Activated naive CD4-positive, alpha-beta T cell treated with anti-CD3 and anti-CD28 coated beads, Interleukin-2, amount 50 U/mL, for 72 hours (primary cell): ENCODE data around the gene SPATA19. TPM values are rescaled to one million over a fixed set of nuclear protein-coding genes. Genes with fewer than 3 reads are reported as not detected.

ENCODE experiments used
- ATAC-seq, 2 donors: fragments of 150-1000 bp; cut with Tn5 transposase; 2 replicates each; pipeline ENCODE4 v1.10.0; 2021; ENCODE audit warnings: mild to moderate bottlenecking in 2 of 2, moderate library complexity in 2 of 2
- DNase-seq, 2 donors: peaks; one replicate each; pipeline ENCODE4 v3.0.0; 2021 to 2022; ENCODE audit warnings: low spot score in 2 of 2
- H3K27ac Mint-ChIP-seq, 2 donors: one replicate each; pipeline ENCODE4 v1.8.0; 2022; ENCODE audit warnings: mild to moderate bottlenecking in 2 of 2, mixed read lengths in 2 of 2
- H3K36me3 Mint-ChIP-seq, 2 donors: one replicate each; pipeline ENCODE4 v1.8.0; 2022; ENCODE audit warnings: mixed read lengths in 2 of 2
- H3K9me3 Mint-ChIP-seq, 2 donors: one replicate each; pipeline ENCODE4 v1.8.0; 2022; ENCODE audit warnings: mixed read lengths in 2 of 2
- total RNA-seq, 2 donors: library from RNA; stranded (reverse); gene quantifications; one replicate each; pipeline ENCODE4 v1.2.3, GENCODE V29; 2022

SPATA19 gene
- total RNA-seq, 2 donors from 2014 or later: not detected

- DNase-seq (no peak), ATAC-seq (no peak)
- no peaks in the 10 kb centered on the region for H3K36me3 Mint-ChIP-seq
- no peaks in the 10 kb centered on the region for H3K9me3 Mint-ChIP-seq
- H3K27ac Mint-ChIP-seq: no peak overlapping the region
Observed at GRCh38 chr11:133826866-133827265, 18.4 kb downstream of the SPATA19 start.

GRCh38 chr11:133825666-133826065 is 19.6 kb downstream of the SPATA19 start:
- Mint-ChIP-seq H3K36me3 (no peaks in the 10 kb centered on the region), H3K27ac (no peak overlapping the region), H3K9me3 (no peaks in the 10 kb centered on the region)
- DNase-seq (no peak), ATAC-seq (no peak)

DNA sequence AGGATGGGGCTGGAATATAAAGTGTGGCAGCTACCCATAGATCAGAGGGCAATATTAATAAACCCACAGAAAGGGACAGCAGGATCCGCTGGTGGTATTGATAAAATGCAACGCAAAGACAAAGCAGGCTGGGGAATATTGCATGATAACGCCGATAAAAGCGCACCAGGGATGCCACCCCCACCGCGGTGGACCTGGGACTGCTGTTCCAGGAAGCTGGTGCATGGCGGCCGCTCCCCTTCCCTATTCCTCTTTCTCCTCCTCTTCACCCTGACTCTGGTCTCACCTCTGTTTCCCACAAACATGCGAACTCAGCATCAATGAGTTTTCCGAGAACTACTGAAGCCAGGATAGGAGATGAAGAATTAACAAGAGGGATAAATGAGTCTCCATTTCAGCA is 20.2 kb downstream of the SPATA19 start:
- Mint-ChIP-seq H3K36me3 (no peaks in the 10 kb centered on the region), H3K9me3 (no peaks in the 10 kb centered on the region), H3K27ac (no peak overlapping the region)
- ATAC-seq: no peak
- DNase-seq: no peak

DNA sequence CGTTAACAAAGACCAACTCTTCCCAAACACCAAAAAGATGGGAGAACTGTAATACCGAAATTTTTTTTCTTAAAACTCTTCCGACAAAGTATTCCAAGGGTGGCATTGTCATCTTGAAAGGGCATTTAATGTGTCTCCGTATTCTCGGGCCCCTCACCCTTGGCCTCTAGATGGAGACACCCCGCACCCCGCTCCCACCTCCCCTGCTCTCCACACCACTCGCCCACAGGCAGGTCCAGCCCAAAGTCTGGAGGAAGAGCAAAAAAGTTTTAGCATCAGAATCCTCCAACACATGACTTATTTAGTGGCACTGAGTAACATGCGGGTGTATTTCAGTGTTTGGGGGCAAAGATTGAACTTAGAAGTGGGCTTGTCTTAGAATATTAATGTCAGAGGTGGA is 20.7 kb downstream of the SPATA19 start:
- H3K9me3 Mint-ChIP-seq: no peaks in the 10 kb centered on the region
- ATAC-seq (no peak), DNase-seq (no peak)
- H3K27ac Mint-ChIP-seq: no peak overlapping the region
- H3K36me3 Mint-ChIP-seq: no peaks in the 10 kb centered on the region

DNA sequence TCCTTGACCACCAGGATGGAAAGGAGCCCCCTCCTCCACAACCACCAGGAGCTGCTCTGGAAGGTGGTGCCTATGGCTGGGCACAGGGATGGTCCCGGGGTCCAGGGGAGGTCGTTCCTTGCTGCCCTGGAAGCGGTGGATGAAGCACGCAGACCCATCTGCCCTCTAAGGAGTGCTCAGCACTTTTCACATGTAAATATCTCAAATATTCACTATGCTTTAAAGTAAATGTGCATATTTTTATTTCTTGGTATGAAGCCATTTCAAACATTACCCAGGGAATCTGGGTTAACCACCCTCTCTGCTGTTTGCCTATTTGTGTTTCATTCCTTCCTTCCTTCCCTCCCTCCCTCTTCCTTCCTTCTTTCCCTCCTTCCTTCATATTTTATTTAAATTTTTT is 21.7 kb downstream of the SPATA19 start:
- no peak overlapping the region for H3K27ac Mint-ChIP-seq
- DNase-seq: no peak
- ATAC-seq: no peak
- no peaks in the 10 kb centered on the region for H3K36me3 Mint-ChIP-seq
- no peaks in the 10 kb centered on the region for H3K9me3 Mint-ChIP-seq

GRCh38 chr11:133823211-133823610 is 22.1 kb downstream of the SPATA19 start:
- no peak for DNase-seq
- no peaks in the 10 kb centered on the region for H3K9me3 Mint-ChIP-seq
- ATAC-seq: no peak
- no peak overlapping the region for H3K27ac Mint-ChIP-seq
- no peaks in the 10 kb centered on the region for H3K36me3 Mint-ChIP-seq

DNA sequence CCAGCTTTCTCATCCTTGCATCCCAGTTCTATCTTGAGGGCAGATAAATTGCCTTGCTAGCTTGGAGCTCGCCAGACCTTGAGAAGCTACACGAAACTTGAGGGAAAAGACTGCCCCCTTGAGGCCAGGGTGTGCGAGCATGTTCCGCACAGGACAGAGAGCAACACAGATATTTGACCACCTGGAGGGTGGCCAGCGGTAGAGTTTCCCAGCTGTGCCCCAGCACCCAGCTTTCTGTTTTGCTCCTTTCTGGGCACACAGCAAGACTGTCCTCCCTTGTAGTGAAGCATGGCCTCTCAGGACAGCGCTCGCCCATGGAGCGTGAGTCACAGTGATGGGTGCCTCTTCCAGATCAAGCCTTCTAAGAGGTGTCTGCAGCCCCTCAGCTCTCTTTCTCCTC is 23.5 kb downstream of the SPATA19 start:
- Mint-ChIP-seq H3K27ac (no peak overlapping the region), H3K36me3 (no peaks in the 10 kb centered on the region), H3K9me3 (no peaks in the 10 kb centered on the region)
- DNase-seq: peak in 1 of 2 donors; percentile 58
- peak; percentile 33 to 64 for ATAC-seq

DNA sequence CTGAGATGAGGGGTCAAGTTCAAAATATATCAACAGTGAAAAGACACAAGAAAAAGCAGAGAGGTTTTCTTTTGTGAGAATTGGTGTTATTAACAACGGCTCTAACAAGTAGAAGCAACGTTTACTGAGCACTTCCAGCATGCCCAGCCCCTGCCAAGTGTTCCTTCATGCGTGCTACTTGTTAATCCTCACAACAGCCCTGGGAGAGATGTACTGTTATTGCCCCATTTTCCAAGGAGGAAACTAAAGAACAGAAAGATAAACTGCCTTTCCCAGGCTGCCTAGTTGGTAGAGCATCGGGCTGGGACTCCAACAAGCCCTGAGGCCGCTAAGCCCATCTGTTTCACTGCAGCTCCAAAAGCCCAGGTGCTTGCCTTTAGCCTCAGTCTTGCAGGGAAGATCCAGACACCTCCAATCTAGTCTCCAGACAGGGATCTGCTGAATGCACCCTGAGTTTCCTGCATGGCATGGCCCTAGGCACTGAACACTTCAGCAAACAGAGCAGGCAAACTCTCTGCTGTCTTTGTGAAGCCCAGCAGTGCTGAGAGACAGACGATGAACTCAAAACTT is 25.5 kb downstream of the SPATA19 start:
- DNase-seq (no peak), ATAC-seq (no peak)
- Mint-ChIP-seq H3K27ac (no peak overlapping the region), H3K9me3 (no peaks in the 10 kb centered on the region), H3K36me3 (no peaks in the 10 kb centered on the region)

DNA sequence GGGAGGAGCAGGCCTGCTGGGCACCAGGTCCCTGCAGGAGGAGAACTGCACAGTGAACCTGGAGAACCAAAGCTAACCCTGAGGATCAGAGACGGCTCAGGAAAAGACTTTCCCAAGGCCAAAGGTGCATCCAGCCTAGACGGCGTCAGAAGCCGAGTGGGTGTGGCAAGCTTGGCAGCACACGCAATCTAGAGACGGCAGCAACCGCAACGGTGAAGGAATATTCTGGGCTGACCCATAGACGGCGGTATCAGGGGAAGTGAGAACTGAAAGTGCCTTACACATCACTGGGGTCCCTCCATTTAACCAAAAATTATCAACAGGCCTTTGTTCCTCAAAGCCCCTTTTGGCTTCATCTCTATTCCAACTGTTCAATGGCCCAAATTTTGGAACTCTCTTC is 26.2 kb downstream of the SPATA19 start:
- Mint-ChIP-seq H3K9me3 (no peaks in the 10 kb centered on the region), H3K27ac (no peak overlapping the region), H3K36me3 (no peaks in the 10 kb centered on the region)
- no peak for DNase-seq
- no peak for ATAC-seq

DNA sequence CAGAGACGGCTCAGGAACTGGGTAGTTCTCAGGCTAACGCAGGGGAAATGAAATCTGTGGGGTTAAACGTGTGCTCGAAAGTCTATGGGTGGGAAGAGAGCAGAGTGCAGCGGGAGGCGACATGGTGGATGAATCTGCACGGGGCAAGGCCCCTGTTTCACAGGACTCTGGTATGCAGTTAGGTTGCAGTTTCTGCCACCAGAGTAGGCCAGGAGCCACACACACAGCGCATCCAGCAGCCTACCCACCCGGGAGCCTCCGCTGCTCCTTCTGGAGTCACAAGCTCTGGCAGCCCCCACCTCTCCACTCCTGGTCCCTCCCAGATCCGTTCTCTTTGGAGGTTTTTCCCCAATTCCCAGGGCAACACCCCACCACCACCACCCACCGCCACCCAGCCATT is 27.0 kb downstream of the SPATA19 start:
- Mint-ChIP-seq H3K9me3 (no peaks in the 10 kb centered on the region), H3K27ac (no peak overlapping the region), H3K36me3 (no peaks in the 10 kb centered on the region)
- ATAC-seq (no peak), DNase-seq (no peak)

- Mint-ChIP-seq H3K36me3 (no peaks in the 10 kb centered on the region), H3K9me3 (no peaks in the 10 kb centered on the region), H3K27ac (peak overlapping the region in 1 of 2 donors; percentile 82)
- DNase-seq (no peak), ATAC-seq (no peak)
Observed at GRCh38 chr11:133817449-133817848, 27.9 kb downstream of the SPATA19 start.

DNA sequence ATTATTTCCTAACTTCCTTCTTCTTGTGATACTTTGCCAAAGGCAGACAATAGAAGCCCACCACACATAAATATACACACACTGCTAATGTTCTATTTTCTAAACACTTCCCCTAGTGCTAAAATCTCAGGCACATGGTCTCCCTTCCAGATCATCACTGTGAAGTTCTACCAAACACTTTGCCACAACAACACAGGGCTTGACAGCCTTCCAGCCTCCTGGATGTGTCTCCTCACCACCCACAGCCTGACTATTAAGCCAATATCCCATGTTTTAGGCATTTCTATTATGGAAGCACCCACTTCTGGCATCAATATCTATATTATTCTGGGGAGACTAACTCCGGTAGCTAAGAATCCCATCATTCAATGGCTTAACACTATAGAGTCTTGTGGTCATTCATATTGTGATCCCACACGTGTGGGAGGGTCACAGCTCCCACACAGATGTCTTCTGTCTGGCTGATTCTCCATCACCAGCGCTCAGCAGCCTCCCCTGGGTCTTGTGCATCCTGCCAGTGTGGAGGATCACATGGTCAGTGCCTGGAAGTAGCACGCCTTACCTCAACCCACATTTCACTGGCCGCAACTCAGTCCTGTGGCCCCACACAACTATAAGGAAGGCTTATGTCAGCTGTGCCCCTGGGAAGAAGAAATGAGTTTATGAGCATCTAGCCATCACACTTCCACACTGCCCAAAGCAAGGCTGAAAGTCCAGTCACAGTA is 29.0 kb downstream of the SPATA19 start:
- ATAC-seq (no peak), DNase-seq (no peak)
- Mint-ChIP-seq H3K9me3 (no peaks in the 10 kb centered on the region), H3K36me3 (no peaks in the 10 kb centered on the region), H3K27ac (peak overlapping the region in 1 of 2 donors; percentile 81)

DNA sequence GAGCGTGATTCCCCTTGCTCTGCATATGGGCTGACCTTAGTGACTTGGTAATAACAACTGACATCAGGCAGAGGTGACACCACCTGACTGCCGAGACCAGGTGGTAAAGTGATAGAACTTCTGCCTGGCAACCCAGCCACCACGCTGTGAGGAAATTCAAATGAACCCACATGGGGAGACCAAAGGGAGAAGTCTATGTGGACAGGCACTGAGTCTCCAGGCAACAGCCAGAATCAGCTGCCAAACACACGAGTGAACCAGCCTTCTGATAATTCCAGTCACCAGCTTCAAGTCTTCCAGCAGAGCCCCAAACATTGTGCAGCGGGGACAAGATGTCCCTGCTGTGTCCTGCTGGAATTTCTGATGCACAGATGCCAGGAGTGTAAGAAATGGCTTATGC is 29.7 kb downstream of the SPATA19 start:
- no peaks in the 10 kb centered on the region for H3K9me3 Mint-ChIP-seq
- DNase-seq: no peak
- no peak for ATAC-seq

GRCh38 chr11:133814588-133815100 is 30.7 kb downstream of the SPATA19 start:
- H3K36me3 Mint-ChIP-seq: no peaks in the 10 kb centered on the region
- no peaks in the 10 kb centered on the region for H3K9me3 Mint-ChIP-seq
- no peak for ATAC-seq
- no peak for DNase-seq
- H3K27ac Mint-ChIP-seq: no peak overlapping the region

More for the DNA sequence above, 29.7 kb downstream of the SPATA19 start:
- H3K36me3 Mint-ChIP-seq: no peaks in the 10 kb centered on the region
- H3K27ac Mint-ChIP-seq: no peak overlapping the region

DNA sequence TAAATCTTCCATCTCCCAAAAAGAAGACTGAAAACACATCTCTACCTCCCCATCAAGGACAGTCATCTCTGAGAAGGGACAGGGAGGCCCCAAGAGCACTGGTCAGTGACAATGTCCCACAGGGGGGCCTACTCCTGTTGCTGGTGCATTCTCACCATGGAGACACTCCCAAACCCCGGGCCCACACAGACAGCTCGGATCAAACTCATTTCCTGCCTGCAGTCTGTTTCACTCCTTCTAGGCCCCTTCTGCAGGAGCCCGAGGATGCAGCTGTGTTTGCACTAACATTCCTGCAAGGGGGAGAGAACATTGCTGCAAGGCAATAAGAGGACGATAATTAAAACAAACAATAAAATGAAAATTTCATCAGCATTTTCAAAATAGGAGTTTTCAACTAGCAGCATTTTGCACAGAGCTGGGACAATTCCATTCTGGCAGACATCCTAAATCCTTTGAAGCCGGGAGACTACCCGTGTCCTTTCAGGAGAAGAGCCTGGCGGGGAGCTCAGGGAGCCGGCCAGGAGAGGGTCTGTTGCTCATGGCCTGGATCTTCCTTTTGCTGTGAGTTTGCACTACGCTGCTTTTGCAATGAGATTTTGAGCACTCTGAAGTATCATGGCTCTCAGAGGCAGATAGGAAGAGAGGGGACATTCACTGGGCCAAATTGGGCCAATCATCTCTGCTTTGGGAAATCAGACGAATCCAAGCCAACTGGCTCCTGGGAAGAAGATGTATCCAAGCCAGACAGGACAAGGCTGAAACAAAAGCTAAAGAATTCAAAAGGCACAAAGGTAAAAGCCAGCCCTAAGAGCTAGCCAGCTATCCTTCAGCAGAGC is 33.2 kb downstream of the SPATA19 start:
- DNase-seq (no peak), ATAC-seq (no peak)
- Mint-ChIP-seq H3K9me3 (no peaks in the 10 kb centered on the region), H3K36me3 (no peaks in the 10 kb centered on the region), H3K27ac (no peak overlapping the region)

DNA sequence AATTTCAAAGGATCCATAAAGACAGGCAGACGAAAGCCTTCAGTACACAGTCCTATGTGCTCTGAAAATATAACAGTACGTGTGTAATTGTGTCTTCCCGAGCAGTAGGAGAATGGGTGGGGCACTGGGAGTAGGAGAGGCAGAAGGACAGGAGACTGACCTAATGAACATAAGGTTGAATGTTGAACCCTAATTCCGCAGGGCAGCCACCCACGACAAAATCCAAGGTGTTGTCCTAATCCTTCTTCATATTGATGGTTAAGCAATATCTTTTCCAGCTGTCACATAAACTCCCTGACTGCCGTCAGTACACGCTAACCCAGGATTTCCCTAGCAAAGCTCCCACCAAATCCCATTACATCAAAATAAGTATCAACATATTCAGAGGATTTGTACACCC is 34.5 kb downstream of the SPATA19 start:
- ATAC-seq (no peak), DNase-seq (no peak)
- no peak overlapping the region for H3K27ac Mint-ChIP-seq
- H3K36me3 Mint-ChIP-seq: no peaks in the 10 kb centered on the region
- H3K9me3 Mint-ChIP-seq: no peaks in the 10 kb centered on the region
